Glomerular visceral epithelial cell (primary cell): Measurements from ENCODE around the gene PPP1R3F.

Experiments
- DNase-seq: peaks from one replicate; pipeline ENCODE4 v3.0.0-alpha.2; 2016; ENCODE audit errors: extremely low spot score

The PPP1R3F gene

GRCh38 chrX:49269767-49270248 lies at the start of gene PPP1R3F:
Gene PPP1R3F, plus strand, starts transcription at chrX:49269793. Its CDS starts 77 bp downstream, at chrX:49269870.
- no peak for DNase-seq

- no peak for DNase-seq
Observed at GRCh38 chrX:49220100-49220499, 49.5 kb upstream of the PPP1R3F start.

GRCh38 chrX:49221868-49222267 lies 47.7 kb upstream of the PPP1R3F start:
- no peak for DNase-seq

GRCh38 chrX:49225858-49226257 lies 43.7 kb upstream of the PPP1R3F start:
- no peak for DNase-seq

- DNase-seq: no peak
Observed at GRCh38 chrX:49226946-49227345, 42.6 kb upstream of the PPP1R3F start.

- no peak for DNase-seq
Observed at GRCh38 chrX:49227726-49228125, 41.9 kb upstream of the PPP1R3F start.

GRCh38 chrX:49228185-49228584 lies 41.4 kb upstream of the PPP1R3F start:
- DNase-seq: no peak

- no peak for DNase-seq
Observed at GRCh38 chrX:49230500-49231232, 38.9 kb upstream of the PPP1R3F start.

GRCh38 chrX:49231333-49232000 lies 38.1 kb upstream of the PPP1R3F start:
- no peak for DNase-seq

GRCh38 chrX:49232525-49232924 lies 37.1 kb upstream of the PPP1R3F start:
- no peak for DNase-seq

GRCh38 chrX:49233176-49233575 lies 36.4 kb upstream of the PPP1R3F start, which contains the start of gene CACNA1F:
Gene CACNA1F, minus strand, starts transcription at chrX:49233340. Its CDS starts 31 bp downstream, at chrX:49233309.
- no peak for DNase-seq

GRCh38 chrX:49233887-49234555 lies 35.6 kb upstream of the PPP1R3F start:
- DNase-seq: no peak

- DNase-seq: no peak
Observed at GRCh38 chrX:49237060-49237459, 32.5 kb upstream of the PPP1R3F start.

- no peak for DNase-seq
Observed at GRCh38 chrX:49238735-49239134, 30.9 kb upstream of the PPP1R3F start.

GRCh38 chrX:49242545-49243066 lies 27.0 kb upstream of the PPP1R3F start:
- DNase-seq: no peak

GRCh38 chrX:49243166-49243565 lies 26.4 kb upstream of the PPP1R3F start:
- no peak for DNase-seq

- no peak for DNase-seq
Observed at GRCh38 chrX:49244207-49244606, 25.4 kb upstream of the PPP1R3F start.

- DNase-seq: no peak
Observed at GRCh38 chrX:49246541-49246940, 23.1 kb upstream of the PPP1R3F start.

GRCh38 chrX:49247346-49247745 lies 22.2 kb upstream of the PPP1R3F start:
- no peak for DNase-seq

- no peak for DNase-seq
Observed at GRCh38 chrX:49247916-49248811, 21.4 kb upstream of the PPP1R3F start.

GRCh38 chrX:49249071-49249470 lies 20.5 kb upstream of the PPP1R3F start:
- DNase-seq: no peak
